Activated naive CD4-positive, alpha-beta T cell treated with anti-CD3 and anti-CD28 coated beads, Interleukin-2, amount 50 U/mL, for 16 hours (primary cell): ENCODE results near the gene WDR54.
"Not testable (repeated sequence)": the region's sequence is repeated elsewhere in the genome, so short reads cannot be mapped to it uniquely, and the experiment has no call there.

ENCODE experiments used
- DNase-seq: peaks from one replicate; pipeline ENCODE4 v3.0.0-alpha.2; 2020

WDR54 gene

DNA sequence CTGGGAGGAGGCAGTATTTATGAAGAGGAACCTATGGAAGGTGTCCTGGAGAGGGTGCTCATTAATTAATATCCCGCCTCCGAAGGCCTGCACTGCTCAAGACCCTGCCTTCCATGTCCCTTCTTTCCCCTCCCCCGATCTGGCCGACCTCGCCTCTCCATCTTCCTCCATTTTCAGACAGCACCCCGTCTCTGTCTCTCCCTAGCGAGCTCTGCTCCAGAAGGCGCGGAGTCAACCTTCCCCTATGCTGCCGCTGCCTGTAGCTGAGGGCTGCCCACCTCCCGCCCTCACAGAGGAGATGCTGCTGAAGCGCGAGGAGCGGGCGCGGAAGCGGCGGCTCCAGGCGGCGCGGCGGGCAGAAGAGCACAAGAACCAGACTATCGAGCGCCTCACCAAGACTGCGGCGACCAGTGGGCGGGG, 35.6 kb downstream of the WDR54 start:
- no peak for DNase-seq

DNA sequence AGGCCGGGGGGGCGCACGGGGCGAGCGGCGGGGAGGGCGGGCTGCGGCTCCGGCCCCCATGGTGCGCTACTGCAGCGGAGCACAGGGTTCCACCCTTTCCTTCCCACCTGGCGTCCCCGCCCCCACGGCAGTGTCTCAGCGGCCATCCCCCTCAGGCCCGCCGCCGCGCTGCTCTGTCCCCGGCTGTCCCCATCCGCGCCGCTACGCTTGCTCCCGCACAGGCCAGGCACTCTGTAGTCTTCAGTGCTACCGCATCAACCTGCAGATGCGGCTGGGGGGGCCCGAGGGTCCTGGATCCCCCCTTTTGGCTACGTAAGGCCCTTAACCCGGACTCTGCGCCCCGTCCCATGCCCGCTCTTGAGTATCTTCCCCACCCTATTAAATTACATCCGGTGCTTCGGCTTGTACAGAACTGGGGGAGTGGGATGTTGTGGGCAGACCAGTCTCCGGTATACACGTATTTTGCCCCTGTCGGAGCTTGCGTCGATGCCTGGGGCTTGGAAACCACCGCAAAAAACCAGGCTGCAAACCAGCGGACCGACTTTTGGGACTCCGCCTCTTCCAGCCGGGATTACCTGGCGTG, 36.1 kb downstream of the WDR54 start:
- DNase-seq: peak; percentile 83

DNA sequence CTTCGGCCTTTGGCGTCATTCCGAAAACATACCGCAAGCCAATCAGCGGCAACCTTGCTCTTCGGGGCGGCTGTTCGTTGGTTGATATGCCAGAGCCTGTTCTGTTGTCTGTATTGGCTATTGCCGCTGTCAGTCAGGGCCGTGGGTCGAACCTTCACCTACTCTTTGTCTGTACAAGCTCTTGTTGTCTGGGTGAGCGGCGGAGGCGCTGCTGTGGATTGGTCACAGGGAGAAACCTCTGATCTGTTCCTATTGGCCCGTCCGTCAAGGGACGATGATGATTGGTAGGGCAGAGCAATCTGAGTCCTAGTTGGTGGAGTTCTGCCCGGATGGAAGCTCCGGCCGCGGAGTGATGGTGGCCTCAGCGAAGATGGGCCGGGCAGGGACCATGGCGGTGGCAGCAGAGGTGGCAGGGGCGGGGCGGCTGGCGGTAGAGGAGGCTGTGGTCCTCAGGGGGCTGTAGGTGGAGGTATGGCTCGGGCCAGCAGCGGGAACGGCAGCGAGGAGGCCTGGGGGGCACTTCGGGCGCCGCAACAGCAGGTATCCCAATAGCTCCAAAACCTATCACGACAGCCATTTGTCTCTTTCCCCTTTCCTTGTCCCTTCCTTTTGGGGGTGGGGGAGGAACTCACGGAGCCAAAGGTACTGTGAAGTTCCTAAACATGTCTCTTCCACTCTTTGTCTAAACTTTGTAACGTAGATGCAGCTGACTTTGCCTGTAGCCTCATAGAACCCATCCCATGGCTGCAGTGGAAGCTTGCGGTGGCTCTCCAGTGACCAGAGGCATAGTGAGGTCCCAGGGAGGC, 36.8 kb downstream of the WDR54 start, which contains the start of gene WBP1:
Gene WBP1 (plus strand): TSS at position 307 of the 806 bp plus-strand sequence. CDS start 165 bp downstream, at position 472.
- peak; percentile 98 for DNase-seq

DNA sequence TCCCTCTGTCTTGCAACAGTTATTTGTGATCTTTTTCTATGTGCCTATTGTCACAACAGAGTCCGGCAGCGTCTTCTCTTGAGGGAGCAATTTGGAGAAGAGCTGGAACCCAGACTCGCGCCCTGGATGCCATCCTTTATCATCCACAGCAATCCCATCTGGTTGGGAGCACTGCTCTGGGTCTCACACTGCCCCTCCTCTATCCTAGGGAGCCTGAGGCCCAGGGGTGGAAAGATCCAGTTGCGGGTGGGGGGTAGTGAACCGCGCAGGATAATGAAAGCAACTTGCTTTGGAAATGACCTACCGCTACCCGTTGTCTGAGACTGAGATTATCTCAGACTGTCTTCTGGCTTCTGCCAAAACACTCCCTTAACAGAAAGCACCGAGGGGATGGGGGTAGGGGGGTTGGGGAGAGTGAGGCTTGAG, 37.4 kb downstream of the WDR54 start:
- no peak for DNase-seq

DNA sequence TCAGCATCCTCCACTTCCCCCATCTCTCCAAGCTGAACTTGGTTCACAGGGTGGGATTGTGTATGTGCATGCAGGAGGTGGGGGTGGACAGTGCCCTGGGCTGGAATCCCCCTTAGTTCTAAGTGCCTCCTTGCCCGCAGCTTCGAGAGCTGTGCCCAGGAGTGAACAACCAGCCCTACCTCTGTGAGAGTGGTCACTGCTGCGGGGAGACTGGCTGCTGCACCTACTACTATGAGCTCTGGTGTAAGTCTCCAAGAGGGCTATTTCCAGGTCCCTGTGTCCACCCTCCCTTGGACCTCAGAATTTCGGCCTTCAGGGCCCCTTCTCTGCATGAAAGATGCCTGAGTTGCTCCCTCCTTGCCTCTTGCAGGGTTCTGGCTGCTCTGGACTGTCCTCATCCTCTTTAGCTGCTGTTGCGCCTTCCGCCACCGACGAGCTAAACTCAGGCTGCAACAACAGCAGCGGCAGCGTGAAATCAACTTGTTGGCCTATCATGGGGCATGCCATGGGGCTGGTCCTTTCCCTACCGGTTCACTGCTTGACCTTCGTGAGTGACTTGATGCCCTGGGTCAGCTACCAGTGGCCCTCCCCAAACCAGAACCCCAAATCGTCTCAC, 38.1 kb downstream of the WDR54 start:
- DNase-seq: not testable (repeated sequence)

DNA sequence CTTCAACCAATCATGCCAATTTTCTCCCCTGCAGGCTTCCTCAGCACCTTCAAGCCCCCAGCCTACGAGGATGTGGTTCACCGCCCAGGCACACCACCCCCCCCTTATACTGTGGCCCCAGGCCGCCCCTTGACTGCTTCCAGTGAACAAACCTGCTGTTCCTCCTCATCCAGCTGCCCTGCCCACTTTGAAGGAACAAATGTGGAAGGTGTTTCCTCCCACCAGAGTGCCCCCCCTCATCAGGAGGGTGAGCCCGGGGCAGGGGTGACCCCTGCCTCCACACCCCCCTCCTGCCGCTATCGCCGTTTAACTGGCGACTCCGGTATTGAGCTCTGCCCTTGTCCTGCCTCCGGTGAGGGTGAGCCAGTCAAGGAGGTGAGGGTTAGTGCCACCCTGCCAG, 38.7 kb downstream of the WDR54 start:
- not testable (repeated sequence) for DNase-seq

DNA sequence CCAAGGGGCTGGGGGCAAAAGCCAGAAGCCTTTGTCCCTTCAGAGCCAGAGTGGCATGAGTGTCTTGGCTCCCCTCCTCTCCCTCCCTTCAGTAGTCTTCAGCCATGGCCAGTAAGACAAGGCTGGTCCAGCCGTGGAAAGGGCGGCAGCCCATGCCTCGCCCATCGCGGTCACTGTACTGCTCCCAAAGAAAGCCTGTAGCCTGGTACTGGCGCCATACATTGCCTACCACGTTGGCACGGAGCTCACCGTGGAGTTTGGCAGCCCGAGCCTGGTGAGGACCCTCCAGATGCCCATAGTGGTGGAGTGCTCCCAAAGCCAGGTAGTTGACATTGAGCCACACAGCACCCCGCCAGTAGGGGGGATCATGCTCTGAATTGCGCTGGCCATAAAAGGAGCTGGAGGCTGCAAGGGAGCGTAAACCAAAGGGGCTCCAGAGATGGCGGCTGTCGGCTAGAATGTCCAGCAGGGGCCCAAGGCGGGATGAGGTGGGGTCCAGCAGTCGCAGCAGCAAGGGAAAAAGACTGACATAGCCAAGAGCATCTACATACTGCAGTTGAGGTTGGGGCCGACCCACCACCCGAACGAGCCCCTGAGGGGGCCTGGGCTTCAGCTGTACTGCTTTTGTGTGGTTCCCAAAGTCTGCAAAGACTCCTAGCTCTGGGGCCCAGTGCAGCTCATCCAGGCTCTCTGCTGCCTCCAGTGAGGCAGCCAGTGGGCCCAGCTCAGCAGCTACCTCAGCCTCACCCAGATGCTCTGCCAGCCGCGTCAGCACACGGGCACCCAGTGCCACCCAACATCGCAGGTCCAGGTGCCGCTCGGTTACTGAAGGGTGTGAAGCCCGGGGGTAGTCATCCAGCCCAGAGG, 39.9 kb downstream of the WDR54 start:
- DNase-seq: peak; percentile 30

DNA sequence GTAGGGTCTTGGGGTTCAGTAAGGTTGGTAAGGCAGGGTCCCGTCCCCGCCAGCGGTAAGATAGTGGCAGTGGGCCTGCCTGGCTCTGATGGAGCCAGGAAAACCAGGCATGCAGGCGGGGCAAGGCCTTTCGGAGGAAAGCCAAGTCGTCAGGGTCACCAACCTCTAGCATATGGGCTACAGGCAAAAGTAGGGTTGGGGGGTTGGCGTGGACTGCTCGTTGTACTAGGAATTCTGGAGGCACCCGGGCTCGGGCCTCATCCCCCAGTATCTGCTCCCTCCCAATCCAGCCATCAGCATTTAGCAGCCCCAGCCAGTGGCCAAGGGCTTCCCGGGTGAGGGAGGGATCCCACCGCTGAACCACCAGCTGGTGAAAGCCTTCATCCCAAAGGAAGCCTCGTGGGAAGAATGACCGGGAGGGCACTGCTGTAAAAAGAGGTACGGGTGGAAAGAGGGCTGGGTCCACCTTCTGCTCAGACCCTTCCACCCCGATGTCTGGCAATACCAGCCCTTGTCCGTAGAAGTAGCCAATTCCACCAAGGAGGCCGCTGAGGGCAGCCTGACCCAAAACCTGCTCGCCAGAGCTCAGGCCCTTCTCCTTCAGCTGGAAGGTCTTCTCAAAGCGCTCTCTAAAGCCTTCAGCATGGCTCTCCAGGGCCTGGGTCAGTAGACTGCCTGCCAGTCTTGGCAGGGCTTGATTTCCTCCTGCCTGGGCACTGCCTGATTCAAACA, 40.7 kb downstream of the WDR54 start:
- DNase-seq: no peak

DNA sequence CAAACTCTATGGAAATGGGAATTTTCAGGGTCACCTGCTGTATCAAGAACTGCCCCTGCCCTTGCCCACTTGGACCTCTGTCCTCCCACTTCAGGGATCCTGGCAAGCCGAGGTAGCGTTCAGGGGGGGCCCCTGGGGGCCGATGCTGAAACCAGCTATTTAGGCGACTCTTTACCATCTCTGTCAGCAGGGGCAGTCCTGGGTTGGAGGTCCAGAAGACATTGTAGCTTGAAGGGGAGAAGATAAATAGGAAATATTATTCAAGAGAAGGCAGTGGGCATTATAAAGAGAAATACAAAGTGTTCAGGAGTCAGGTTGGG, 41.2 kb downstream of the WDR54 start:
- DNase-seq: no peak

DNA sequence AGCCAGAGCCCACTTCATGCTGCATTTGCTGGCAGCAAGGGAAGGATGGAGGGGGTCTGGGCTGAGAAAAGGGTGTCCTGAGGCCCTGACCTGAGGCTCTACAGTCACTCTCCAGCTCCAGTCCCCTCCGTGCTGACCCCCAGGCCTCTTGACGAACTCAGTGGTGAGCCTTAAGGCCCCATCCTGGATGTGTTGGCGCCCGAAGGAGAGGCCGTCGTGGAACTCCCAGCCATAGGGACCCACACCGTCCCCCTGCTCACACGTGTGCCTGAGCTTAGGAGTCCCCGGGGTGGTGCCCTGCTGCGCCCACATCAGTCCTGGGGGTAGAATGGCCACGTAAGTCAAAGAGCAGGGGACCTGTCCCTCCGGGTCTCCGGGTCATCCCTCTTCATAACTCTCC, 42.9 kb downstream of the WDR54 start:
- DNase-seq: no peak

DNA sequence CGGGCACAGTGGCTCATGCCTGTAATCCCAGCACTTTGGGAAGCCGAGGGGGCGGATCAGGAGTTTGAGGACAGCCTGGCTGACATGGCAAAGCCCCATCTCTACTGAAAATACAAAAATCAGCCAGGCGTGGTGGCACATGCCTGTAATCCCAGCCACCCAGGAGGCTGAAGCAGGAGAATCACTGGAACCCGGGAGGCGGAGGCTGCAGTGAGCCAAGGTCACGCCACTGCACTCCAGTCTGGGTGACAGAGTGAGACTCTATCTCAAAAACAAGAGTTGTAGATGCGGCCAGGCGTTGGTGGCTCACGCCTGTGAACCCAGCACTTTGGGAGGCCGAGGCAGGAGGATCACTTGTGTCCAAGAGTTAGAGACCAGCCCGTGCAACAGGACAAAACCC, 49.2 kb downstream of the WDR54 start:
- DNase-seq: not testable (repeated sequence)

DNA sequence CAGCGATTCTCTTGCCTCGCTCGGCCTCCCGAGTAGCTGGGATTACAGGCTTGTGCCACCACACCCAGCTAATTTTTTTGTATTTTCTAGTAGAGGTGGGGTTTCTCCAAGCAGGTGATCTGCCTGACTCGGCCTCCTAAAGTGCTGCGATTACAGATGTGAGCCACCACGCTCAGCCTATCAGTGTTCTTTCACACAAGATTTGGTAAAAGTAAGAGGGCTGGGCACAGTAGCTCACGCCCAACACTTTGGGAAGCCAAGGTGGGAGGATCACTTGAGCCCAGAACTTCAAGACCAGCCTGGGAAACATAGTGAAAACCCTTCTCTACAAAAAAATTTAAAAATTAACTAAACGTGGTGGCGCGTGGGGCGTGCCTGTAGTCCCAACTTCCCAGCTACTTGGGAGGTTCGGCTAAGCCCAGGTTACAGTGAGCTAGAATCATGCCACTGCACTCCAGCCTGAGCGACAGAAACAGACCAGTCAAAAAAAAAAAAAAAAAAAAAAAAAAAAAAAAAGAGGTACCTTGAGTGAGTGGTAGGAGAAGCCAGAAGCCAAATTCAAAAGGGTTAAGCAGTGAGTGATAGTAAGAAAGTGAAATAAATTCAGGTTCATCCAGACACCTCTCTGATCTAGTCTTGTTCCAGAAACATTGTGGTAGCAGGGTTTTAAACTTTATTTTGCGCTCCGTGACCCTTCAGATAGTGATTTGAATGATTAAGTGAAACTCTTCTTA, 50.0 kb downstream of the WDR54 start:
- DNase-seq: no peak

DNA sequence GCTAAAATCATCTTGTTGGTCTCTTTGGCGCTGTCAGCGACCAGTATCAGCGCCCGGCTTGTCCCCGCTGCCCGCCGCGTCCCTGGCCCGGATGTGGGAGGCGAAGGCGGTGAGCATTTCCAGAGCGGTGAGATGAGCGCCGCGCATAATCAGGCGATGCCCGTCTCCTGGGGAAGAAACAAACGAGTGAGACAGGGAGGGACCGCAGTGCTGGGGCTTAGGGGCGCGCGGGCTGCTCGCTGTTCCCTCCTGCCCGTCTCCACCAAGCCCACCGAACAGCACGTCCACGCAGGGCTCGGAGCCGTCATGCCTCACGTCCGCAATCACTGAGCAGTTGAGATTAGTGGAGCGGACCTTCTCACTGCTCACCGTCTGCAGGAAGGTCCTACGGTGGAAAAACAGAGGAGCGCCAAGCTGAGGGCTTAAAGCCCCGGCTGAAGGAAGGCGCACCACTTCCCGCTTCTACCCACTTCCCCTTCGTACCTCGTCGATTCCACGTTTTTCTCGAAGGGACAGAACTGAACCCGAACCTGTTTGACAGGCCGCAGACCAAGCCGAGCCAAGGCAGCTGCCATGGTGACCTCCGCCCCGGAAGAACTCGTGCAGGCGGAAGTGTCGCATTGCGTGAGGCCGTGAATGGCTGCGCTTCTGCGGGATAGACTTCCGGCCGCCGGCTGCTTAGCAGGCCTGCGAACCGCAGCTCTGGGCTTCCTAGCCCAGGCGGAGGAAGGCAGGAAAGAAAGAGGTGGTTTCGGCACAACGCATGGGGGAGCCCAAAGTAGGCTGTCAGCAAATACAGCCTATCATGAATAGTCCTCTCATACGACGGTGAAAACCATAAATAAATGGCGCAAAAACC, 50.8 kb downstream of the WDR54 start, which contains the start of gene MRPL53:
Gene MRPL53 (minus strand): TSS at position 595 of the 859 bp plus-strand sequence. CDS start 20 bp downstream, at position 575.
- peak; percentile 96 for DNase-seq

DNA sequence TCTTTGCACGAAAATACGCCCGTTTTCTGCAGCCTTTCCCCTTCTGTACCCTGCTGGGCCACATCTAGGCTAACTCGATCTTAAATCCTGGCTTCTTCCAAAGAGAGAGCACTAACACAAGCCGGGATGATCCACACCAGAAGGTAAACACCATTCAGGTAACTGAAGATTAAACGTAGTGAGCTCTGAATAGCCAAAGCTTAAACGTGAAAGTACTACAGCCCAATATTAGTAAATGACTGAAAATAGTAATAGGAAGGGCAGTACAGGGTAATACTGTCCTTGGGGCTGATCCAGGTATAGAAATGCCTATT, 51.4 kb downstream of the WDR54 start:
- no peak for DNase-seq

DNA sequence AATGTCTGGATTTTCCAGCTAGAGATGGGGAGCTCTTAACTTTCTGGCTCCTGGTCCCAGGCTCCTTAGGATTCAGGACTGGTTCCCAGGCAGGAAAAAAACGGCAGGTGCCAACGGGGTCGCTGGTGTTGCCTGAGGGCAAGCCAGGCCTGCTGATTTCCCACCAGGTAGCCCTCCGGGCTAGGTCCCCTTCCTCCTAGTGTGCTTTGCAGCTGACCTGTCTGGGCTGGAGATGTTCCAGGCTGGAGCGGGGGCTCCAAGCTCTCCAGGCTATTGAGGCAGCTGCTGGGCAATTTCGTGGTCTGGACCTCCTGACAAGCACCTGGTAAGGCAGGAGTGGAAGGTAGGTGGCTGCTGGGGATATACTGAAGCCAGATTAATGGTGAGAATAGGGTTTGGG, 53.0 kb downstream of the WDR54 start:
- no peak for DNase-seq

DNA sequence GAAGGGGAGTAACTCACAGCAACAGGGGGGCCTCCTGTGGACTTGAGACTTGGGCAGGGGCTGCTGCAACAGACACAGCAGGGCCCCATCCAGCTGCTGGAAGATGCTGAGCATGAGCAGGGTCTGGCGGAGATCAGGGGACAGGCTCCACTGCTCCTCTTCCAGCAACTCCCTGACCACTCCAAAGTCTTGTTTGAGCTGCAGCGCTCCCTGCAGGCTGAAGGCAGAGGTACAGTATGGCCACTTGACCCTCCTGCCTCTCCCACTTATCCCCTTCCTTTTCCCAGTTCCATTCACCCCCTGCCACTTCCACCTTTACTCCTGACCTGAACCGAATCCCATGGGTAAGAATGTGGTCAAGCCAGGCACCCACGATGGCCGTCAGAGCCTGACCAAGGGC, 53.4 kb downstream of the WDR54 start:
- DNase-seq: no peak
